NCI-H187 treated with DMSO at 0.1 percent for 48 hours (cell line): ENCODE measurements around the gene RAB44.
"Not testable (repeated sequence)": the region's sequence is repeated elsewhere in the genome, so short reads cannot be mapped to it uniquely, and the experiment has no call there.

Experiments used
- DNase-seq: peaks from one replicate; lab custom pipeline; 2025; lab: John Stamatoyannopoulos, UW

RAB44 gene

GRCh38 chr6:36706339-36706738 is 8.7 kb downstream of the RAB44 start:
- DNase-seq, result no peak

DNA sequence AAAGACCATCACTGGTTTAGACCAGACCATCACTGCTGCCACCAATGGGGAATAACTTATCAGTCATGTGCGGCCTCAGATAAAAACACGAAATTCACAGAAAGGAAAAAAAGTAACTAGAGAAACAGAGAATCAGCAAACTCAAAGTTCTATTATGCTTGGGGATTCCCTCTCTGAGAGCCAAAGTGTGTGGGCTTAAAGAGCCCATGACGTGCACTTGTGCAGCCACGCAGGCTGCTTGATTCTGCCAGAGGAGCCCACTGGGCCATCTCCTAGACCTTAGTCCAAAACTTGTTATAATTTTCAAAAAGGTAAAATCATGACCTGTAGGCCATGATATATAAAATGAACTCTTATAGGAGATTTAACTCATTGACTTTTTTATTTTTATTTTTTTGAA is 15.2 kb downstream of the RAB44 start:
- DNase-seq, result no peak

DNA sequence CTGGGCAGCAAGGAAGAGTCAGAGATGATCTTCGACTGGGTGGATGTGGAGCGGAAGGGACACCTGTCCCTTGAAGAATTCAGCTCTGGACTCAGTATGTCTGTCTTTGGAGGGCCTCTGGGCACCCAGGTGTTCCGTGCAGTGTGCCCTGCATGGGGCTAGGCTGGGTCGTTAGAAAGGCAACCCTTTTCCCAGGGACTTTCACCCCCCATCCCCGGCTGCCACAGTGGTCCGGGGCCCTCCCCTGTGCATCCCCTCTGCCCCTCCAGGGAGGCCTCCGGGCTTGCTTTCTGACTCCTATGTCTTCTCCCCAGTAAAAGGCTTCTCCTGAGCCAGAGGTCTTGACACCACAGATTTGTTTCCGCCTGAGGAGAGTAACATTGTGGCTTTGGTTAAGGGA is 16.2 kb downstream of the RAB44 start:
- no peak for DNase-seq

- DNase-seq, result no peak
These were observed 16.9 kb downstream of the RAB44 start for GRCh38 chr6:36714511-36714910.

GRCh38 chr6:36715469-36715868 is 17.8 kb downstream of the RAB44 start:
- DNase-seq, result no peak

DNA sequence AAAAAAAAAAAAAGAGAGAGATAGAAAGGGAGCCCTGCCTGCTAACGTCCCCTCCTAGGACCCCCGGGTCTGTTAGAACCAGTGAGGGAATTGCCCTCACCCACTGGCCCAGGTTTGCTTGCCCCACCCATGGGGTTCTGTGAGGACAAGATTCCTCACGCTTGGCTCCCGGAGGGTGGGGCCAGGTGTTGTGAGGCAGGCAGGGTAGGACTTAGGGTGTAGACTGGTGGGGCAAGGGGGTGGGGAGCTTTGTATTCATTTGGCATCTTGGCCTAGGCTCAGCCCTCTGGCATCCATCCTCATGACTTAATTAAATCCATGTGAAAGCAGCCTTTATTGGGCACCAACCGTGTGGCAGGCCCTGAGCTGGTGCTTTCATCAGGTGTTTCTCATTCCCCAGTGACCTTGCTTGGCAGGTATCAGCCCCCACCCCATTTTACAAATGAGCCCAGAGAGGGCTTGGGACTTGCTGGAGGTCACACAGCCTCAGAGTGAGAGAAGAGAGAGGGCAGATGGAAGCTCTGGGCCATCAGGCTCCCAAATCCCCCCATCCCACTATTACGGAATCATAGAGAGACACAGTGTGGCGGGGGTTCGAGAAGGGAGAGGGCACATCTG is 19.0 kb downstream of the RAB44 start:
- no peak for DNase-seq

GRCh38 chr6:36717231-36717825 is 19.7 kb downstream of the RAB44 start:
- DNase-seq, result no peak

DNA sequence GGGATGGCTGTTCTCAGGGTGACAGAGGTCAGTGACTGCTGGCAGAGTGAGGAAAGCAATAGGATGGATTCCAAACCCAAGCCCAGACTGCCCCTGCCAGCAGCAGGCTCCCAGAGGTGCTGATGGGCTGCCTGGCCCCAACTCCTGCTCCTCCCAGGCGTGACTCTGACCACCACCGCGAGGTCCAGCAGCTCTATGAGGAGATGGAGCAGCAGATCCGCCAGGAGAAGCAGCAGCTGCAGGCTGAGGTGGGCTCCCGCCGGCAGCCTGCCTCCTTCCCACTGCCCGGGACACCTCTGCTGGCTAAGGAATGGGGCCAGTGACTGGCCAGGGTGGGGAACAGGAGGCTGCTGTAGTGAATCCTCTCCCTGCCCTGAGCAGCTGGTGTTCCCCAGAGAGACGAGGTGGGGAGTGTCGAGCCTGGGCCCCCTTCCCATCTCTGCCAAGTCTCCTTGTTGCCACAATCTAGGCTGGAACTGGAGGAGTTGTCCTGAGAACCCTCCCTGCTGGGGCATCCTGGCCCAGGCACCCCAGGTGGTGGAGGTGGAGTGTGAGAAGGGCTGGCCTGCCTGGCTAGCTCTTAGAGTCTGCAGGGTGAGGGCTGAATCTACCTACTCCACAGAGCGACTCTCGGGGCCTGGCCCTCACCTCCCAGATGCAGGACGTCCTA is 20.4 kb downstream of the RAB44 start:
- no peak for DNase-seq

DNA sequence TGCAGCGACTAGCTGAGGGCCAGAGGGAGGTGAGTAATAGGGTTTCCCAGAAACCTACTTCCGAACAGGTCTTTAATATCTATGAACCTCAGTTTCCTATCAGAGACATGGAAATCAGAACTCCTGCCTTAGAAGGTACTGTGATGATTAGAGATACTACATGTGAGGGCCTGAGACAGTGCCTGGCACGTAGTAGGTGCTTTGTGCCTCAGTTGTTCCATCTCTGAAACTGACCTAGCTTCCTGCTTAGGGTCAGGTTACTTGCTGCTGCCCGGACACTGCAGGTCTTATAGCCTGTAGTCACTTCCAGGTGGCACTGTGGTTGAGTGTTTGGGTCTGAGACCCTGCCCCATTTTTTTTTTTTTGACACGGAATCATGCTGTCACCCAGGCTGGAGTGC is 20.9 kb downstream of the RAB44 start:
- no peak for DNase-seq

DNA sequence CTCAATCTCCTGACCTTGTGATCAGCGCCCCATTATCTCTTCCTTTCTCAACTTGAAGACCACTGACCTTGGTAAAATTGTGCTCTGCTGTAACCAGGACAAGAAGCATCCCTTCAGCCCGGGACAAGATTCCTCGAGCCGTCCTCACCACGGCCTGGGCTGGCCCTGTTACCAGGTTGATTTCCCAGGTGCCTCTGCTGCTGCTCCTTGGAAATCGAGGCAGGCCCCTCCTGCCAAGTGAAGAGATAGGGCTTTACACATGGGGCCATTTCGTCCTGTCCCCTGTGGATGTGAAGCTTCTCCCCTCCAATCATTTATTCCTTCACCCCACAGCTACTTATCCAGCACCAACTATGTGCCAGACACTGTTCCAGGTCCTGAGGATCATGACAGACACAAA is 21.5 kb downstream of the RAB44 start:
- DNase-seq, result no peak

GRCh38 chr6:36720251-36721141 is 22.9 kb downstream of the RAB44 start:
- DNase-seq, result no peak

DNA sequence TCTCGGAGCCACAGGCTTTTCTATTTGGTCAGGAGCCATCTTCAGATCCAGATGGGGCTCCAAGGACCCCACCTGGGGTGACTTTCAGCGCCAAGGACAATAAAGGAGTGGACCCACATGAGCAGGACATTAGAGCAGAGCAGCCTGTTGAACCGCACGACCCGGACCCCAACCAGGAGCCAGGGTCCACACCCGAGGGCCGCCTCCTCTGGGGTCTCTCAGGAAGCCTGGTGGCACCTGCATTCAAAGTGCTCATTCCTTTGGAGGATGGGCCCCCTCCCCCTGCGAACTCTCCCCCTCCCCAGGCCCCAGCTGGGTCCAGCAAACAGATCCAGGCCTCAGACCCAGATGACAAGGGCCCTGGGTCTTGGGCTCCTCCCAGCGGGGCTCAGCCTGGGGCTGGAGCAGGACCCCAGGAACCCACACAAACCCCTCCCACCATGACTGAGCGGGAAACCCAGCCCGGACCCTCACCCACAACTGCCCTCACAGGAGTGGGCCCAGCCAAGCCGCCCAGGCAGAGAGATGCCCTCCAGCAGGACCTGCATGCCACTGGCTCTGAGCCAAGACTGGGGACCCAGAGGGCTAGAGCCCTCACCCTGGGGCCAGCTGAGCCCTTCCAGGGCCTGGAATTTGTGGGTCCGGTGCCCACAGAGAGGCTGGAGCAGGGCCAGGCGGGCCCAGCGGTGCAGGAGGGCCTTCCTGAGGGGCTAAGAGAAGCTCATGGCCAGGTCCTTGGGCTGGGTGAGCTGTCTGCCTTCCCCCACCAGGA is 23.9 kb downstream of the RAB44 start:
- DNase-seq, result no peak

- no peak for DNase-seq
These were observed 24.7 kb downstream of the RAB44 start for GRCh38 chr6:36722365-36722764.

DNA sequence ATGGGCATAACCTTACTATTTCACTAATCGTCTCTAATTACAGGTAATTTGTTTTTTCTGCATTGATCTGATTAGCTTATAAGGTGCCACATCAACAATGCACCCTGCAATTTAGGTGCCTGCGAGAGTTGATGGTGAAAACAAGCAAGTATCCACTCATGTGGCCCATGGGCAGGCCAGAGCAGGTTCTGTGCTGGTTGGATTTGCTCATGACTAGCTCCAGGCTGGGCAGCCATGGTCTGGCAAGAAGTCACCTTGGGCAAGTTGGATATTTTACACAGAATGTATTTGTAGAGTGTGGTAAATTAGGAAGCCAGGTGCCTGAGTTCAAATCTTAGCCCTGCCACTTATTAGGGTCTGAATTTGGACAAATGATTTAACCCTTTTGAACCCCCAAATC is 25.3 kb downstream of the RAB44 start:
- DNase-seq, result no peak

DNA sequence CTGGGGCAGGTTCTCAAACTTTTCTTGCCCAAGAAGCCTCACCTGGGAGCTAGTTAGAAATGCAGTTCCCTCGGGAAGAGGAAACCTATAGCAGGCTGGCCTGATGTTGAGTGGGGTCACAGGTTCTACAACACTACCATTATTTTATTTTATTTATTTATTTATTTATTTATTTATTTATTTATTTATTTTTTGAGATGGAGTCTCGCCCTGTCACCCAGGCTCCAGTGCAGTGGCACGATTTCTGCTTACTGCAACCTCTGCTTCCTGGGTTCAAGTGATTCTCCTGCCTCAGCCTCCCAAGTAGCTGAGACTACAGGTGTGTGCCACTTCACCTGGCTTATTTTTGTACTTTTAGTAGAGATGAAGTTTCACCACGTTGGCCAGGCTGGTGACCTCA is 26.4 kb downstream of the RAB44 start:
- not testable (repeated sequence) for DNase-seq

GRCh38 chr6:36724514-36725390 is 27.1 kb downstream of the RAB44 start:
- DNase-seq, result no peak

DNA sequence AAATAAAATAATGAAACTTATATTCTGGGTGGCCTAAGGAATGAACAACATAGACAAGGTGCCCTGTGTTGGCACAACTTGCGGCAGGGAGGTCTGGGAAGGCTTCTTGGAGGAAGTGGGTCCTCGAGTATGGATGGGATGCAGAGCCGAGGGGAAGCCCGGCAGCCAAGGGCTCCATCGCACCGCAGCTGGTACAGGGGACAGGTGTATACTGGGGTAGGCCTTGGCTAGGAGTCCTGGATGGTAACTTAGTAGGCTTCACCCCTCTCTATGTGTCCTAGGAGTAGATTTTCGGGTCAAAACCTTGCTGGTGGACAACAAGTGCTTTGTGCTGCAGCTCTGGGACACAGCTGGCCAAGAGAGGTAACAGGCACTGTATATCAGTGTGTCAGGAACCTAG is 28.0 kb downstream of the RAB44 start:
- DNase-seq, result no peak

DNA sequence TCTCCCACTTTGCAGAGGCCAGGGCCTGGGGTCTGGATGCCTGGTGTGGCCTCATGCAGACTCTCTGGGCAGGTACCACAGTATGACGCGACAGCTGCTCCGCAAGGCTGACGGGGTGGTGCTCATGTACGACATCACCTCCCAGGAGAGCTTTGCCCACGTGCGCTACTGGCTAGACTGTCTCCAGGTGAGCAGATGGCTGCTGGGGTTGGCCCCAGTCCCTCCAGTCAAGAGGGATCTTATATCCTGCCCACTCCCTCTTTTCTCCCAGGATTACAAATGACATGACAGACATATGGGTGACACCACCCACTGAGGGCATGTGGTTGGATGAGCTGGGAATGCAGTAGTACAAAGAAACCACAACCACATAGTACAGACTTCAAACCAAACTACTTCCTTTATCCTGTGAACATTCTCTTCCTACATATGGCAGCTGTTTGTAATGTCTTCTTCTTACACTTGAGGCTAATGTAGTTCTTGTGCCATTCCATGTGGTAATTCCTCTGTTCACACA is 29.9 kb downstream of the RAB44 start:
- DNase-seq, result peak; percentile 27

DNA sequence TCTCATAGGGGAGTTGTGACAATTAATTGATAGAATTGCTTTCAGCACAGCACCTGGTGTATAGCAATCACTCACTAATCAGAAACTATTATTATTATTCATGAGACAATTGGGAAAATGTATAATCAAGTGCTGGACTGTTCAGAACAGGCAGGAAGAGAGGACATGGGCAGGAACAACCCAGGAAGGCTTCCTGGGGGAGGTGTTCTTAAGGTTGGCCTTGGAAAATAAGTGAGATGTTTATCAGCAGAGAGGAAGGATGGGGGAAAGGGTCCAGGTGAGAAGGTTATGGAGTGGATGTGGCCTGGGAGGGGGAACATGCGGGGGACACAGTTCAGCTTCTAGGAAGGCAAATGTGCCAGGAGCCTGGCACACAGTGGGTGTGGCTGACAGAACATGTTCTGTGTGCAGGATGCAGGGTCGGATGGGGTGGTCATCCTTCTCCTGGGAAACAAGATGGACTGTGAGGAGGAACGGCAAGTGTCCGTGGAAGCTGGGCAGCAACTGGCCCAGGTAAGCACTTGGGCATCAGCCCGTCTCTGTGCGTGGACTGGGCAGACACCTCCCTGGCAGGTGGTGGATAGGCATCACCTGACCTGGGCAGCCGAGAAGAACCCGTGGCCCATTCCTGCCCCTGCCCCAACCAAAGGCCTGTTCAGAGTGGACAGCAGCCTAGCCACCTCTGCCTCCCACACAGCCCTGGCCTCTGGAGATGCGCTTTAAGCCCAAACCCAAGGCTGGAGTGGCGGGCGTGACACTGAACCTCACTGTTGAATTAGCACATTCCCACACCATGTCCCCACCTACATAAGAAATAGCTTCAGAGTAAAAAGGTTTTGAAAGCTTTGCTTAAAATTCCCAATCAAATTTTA is 30.9 kb downstream of the RAB44 start:
- no peak for DNase-seq

DNA sequence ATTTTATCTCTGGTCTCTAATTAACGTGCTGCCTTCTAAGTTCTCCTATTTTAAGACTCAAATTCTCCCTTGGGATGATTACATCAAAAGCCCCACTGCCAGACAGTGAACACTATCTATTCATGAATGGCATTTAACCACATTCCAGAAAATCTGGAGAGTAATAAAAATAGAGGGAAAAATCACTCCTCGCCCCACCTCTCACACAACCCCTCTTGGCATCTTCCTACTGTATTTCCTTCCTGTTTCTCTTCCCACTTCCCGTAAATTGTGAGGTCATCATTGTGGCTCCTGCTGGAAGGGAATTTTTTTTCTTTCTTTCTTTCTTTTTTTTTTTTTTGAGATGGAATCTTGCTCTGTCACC is 31.5 kb downstream of the RAB44 start:
- no peak for DNase-seq
